ENCODE data around the gene FGGY.

The FGGY gene

GRCh38 chr1:59268406-59268805 is 28.5 kb upstream of the FGGY start:
- Histone ChIP-seq H3K9me3 (no peaks in the 10 kb centered on the region), H3K4me1 (no peaks in the 10 kb centered on the region), H3K27me3 (no peaks in the 10 kb centered on the region), H3K4me3 (ENCODE audit: low read depth, low read length) (no peak overlapping the region), H3K36me3 (no peaks in the 10 kb centered on the region)
- no peak for TF ChIP-seq CTCF (IDR thresholded peaks at IDR 0.05; ENCODE audit: low read depth, low read length)
- DNase-seq: no peak

- H3K4me1 ChIP-seq: no peaks in the 10 kb centered on the region
- no peak overlapping the region for H3K4me3 ChIP-seq (ENCODE audit: low read depth, low read length)
- H3K27me3 ChIP-seq: no peaks in the 10 kb centered on the region
- H3K36me3 ChIP-seq: no peaks in the 10 kb centered on the region
- H3K9me3 ChIP-seq: no peaks in the 10 kb centered on the region
- TF ChIP-seq CTCF (IDR thresholded peaks at IDR 0.05; ENCODE audit: low read depth, low read length): no peak
- DNase-seq: no peak
These were observed 25.2 kb upstream of the FGGY start for GRCh38 chr1:59271561-59272260.

GRCh38 chr1:59272507-59272906 is 24.4 kb upstream of the FGGY start:
- no peaks in the 10 kb centered on the region for H3K4me1 ChIP-seq
- H3K27me3 ChIP-seq: no peaks in the 10 kb centered on the region
- no peak overlapping the region for H3K4me3 ChIP-seq (ENCODE audit: low read depth, low read length)
- no peak for DNase-seq
- no peak for TF ChIP-seq CTCF (IDR thresholded peaks at IDR 0.05; ENCODE audit: low read depth, low read length)
- no peaks in the 10 kb centered on the region for H3K36me3 ChIP-seq
- H3K9me3 ChIP-seq: no peaks in the 10 kb centered on the region

GRCh38 chr1:59276439-59276851 is 20.4 kb upstream of the FGGY start:
- H3K4me3 ChIP-seq (ENCODE audit: low read depth, low read length): no peak overlapping the region
- H3K36me3 ChIP-seq: no peaks in the 10 kb centered on the region
- H3K27me3 ChIP-seq: no peaks in the 10 kb centered on the region
- no peak for TF ChIP-seq CTCF (IDR thresholded peaks at IDR 0.05; ENCODE audit: low read depth, low read length)
- H3K9me3 ChIP-seq: no peaks in the 10 kb centered on the region
- no peak for DNase-seq
- H3K4me1 ChIP-seq: no peaks in the 10 kb centered on the region

- Histone ChIP-seq H3K36me3 (no peaks in the 10 kb centered on the region), H3K4me3 (ENCODE audit: low read depth, low read length) (no peak overlapping the region), H3K4me1 (no peaks in the 10 kb centered on the region), H3K9me3 (no peaks in the 10 kb centered on the region), H3K27me3 (no peaks in the 10 kb centered on the region)
- no peak for TF ChIP-seq CTCF (IDR thresholded peaks at IDR 0.05; ENCODE audit: low read depth, low read length)
- DNase-seq: no peak
These were observed 18.0 kb upstream of the FGGY start for GRCh38 chr1:59278780-59279354.

- H3K4me1 ChIP-seq: no peaks in the 10 kb centered on the region
- H3K4me3 ChIP-seq (ENCODE audit: low read depth, low read length): no peak overlapping the region
- TF ChIP-seq CTCF (IDR thresholded peaks at IDR 0.05; ENCODE audit: low read depth, low read length): no peak
- H3K27me3 ChIP-seq: no peaks in the 10 kb centered on the region
- no peak for DNase-seq
- H3K9me3 ChIP-seq: no peaks in the 10 kb centered on the region
- H3K36me3 ChIP-seq: no peaks in the 10 kb centered on the region
These were observed 17.2 kb upstream of the FGGY start for GRCh38 chr1:59279645-59280044.
